ENCODE data around the gene OLFM1.

DNA sequence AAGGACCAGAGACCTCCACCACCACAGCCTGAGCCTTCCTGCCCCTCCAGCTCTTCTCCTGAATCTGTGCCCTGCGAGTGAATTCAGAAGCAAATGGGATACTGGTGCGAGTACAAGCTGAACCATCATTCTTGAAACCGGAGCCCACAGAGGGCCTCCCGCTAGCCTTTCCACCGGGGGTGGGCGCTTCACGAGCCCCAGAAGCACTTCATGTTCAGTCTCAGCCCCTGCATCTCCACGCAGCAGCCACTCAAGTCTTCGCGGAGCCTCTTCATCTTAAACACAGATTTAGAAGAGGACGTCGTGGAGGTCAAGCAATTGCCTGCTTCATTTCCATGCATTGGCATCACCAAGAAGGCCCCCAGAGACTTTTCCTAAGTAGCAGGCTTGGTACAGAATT, 26.0 kb upstream of the OLFM1 start:
- TF ChIP-seq POLR2A (IDR thresholded peaks at IDR 0.05) (no peak), CTCF (IDR thresholded peaks at IDR 0.05) (no peak)

All from uterus (tissue), 2 donors.